Muscle layer of duodenum (tissue), 2 donors: Measurements from ENCODE around the gene SPAG8.
A peak's percentile ranks its signal among the peaks of the same experiment; 100 is the strongest.

Experiments used
- H3K27ac ChIP-seq: one replicate; pipeline ENCODE4 v1.7.0; 2013; ENCODE audit warnings: mild to moderate bottlenecking, low read length
- H3K27me3 ChIP-seq: one replicate; pipeline ENCODE4 v1.7.0; 2013; ENCODE audit warnings: low read depth, mild to moderate bottlenecking, control low read depth, low read length
- H3K36me3 ChIP-seq, 2 donors: one replicate each; pipeline ENCODE4 v1.7.0; 2013; ENCODE audit warnings: low read length in 2 of 2, control low read depth in 1 of 2, mild to moderate bottlenecking in 1 of 2; ENCODE audit not compliant: insufficient read depth in 2 of 2, control insufficient read depth in 1 of 2
- H3K4me1 ChIP-seq, 2 donors: one replicate each; pipeline ENCODE4 v1.7.0; 2013; ENCODE audit warnings: low read length in 2 of 2, mild to moderate bottlenecking in 2 of 2, control low read depth in 1 of 2, moderate library complexity in 1 of 2; ENCODE audit not compliant: insufficient read depth in 2 of 2, control insufficient read depth in 1 of 2
- H3K4me3 ChIP-seq, 2 donors: one replicate each; pipeline ENCODE4 v1.7.0; 2013; ENCODE audit warnings: low read length in 2 of 2, low read depth in 1 of 2, mild to moderate bottlenecking in 1 of 2
- H3K9me3 ChIP-seq, 2 donors: one replicate each; pipeline ENCODE4 v1.7.0; 2013; ENCODE audit warnings: low read length in 2 of 2, control low read depth in 1 of 2, mild to moderate bottlenecking in 1 of 2; ENCODE audit not compliant: control insufficient read depth in 1 of 2
- donor health status: healthy.

The SPAG8 gene

DNA sequence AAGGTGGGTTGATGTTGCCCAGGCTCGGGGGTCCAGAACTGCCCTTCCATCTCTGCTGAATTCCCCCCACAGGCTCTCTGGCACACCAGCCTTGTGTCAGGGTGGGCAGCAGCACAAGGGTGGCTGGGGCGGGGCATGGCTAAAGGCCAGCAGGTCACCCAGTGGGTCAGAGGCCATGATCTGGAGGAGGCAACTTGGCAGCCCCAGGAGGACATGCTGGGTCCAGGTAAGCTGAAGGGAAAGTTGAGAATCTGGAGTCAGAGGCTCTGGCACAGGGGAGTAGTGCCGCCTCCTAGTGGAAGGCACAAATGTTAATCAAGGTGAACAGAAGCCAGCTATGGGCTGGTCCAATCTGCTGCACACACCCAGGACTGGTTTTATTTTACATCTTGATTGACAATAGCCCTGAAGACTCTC lies 23.2 kb upstream of the SPAG8 start:
- Histone ChIP-seq H3K9me3 (no peaks in the 10 kb centered on the region), H3K4me3 (no peak overlapping the region), H3K27ac (no peak overlapping the region), H3K27me3 (no peaks in the 10 kb centered on the region), H3K36me3 (no peaks in the 10 kb centered on the region), H3K4me1 (peaks cover 11 to 20% of the 10 kb centered on the region in 2 donors)

DNA sequence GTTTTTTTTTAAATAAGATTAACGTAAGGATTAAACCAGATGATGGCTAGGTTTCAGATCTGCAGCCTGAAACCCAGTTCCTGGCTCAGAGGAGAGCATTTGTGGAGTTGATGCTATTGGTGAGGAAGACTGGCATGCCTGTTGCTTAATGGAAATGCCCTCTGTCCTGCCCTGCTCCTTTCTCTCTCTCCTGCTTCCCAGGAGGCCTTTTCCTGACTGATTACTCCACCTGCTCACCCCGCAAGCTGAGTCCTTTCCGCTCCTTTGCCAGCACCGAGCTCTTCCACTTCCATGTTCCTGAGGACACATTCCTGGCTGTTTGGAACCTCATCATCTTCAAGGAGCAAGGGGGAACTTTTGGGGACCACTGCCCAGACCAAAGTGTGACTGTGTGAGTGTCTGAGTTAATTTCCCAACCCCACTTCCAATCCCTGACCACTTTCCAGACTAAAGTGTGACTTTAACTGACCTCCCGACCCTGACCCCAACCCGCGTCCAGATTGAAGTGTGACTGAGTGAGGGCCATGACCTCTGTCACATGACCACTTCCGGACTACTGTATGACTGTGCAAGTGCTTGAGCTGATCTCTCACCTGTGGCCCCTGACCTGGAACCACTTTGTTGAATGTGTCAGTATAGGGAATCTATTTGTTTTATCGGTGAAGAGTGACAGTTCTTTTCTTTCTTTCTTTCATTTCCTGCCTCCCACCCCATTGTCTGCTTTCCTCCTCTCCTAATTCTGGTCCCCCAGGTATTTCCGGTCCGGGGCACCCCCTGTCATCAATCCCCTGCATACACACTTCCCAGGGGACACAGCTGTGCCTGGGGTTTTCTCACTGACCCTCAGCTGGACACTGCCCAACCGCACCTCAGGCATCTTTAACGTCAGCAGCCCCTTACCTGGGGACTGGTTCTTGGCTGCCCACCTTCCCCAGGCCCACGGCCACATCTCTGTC lies 22.5 kb upstream of the SPAG8 start:
- Histone ChIP-seq H3K27me3 (no peaks in the 10 kb centered on the region), H3K4me3 (no peak overlapping the region), H3K9me3 (no peaks in the 10 kb centered on the region), H3K27ac (no peak overlapping the region), H3K4me1 (peaks cover 16 to 26% of the 10 kb centered on the region in 2 donors), H3K36me3 (no peaks in the 10 kb centered on the region)

DNA sequence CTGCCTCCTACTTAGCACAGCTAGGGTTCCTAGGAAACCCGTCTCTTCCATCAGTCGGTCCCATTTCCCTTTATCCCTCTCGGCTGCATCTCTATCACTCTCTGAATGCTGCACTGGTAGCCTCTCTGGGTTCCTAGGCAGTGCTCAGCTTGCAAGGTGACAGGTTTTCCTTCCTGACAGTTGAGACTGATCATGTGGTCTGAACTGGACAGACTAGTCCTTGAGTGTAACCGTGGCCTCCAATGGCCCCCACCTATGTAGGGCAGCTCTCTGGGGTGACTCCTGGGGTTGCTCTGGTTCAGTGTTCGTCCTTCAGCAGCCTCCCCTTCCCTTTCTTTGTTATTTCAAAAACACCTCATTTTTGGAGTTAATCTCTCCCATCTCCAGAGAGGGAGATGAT lies 20.8 kb upstream of the SPAG8 start:
- Histone ChIP-seq H3K27ac (no peak overlapping the region), H3K4me3 (no peak overlapping the region), H3K36me3 (no peaks in the 10 kb centered on the region), H3K9me3 (no peaks in the 10 kb centered on the region), H3K4me1 (peaks cover 16 to 31% of the 10 kb centered on the region in 2 donors), H3K27me3 (no peaks in the 10 kb centered on the region)

DNA sequence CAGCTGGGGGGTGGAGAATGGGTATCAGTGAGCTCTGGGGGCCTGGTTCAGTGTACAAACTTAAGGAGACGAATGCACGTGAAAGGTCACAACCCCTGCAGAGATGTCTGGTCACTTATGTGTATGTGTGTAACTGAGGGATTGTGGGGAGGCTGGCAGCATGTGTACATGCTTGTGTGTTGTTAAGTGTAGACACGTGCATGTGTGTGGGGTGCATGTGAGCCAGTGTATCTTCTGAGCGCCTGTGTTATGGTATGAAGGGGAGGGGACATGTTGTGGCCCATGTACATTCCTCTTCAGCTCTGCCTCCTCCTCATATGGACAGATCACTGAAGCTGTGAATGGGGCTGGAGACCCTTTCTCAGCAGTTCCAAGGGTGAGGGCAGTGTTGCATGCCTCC lies 19.0 kb upstream of the SPAG8 start:
- H3K4me1 ChIP-seq: peaks cover 20 to 35% of the 10 kb centered on the region in 2 donors
- H3K9me3 ChIP-seq: no peaks in the 10 kb centered on the region
- no peak overlapping the region for H3K27ac ChIP-seq
- H3K4me3 ChIP-seq: peak overlapping the region; percentile 67 to 73
- H3K27me3 ChIP-seq: no peaks in the 10 kb centered on the region
- H3K36me3 ChIP-seq: no peaks in the 10 kb centered on the region

DNA sequence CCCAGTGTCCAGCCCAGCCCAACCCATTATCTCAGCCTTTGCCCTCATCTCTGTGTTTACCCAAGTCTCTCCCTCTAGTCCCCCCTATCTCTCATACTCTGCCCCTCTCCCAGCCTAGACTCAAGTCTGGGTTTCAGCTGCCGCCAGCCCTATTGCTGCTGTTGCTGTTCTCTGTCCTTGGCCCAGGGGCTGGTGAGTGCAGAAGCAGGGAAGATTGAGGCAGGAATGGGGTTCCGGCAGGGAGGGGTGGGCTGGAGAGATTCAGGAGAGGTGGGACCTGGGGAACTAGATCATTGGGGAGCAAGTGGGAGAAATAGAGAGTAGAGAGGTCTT lies 17.7 kb upstream of the SPAG8 start:
- peak overlapping the region; percentile 67 to 73 for H3K4me3 ChIP-seq
- H3K27me3 ChIP-seq: no peaks in the 10 kb centered on the region
- H3K36me3 ChIP-seq: no peaks in the 10 kb centered on the region
- H3K27ac ChIP-seq: peak overlapping the region; percentile 57
- peaks cover 21 to 35% of the 10 kb centered on the region in 2 donors for H3K4me1 ChIP-seq
- no peaks in the 10 kb centered on the region for H3K9me3 ChIP-seq

DNA sequence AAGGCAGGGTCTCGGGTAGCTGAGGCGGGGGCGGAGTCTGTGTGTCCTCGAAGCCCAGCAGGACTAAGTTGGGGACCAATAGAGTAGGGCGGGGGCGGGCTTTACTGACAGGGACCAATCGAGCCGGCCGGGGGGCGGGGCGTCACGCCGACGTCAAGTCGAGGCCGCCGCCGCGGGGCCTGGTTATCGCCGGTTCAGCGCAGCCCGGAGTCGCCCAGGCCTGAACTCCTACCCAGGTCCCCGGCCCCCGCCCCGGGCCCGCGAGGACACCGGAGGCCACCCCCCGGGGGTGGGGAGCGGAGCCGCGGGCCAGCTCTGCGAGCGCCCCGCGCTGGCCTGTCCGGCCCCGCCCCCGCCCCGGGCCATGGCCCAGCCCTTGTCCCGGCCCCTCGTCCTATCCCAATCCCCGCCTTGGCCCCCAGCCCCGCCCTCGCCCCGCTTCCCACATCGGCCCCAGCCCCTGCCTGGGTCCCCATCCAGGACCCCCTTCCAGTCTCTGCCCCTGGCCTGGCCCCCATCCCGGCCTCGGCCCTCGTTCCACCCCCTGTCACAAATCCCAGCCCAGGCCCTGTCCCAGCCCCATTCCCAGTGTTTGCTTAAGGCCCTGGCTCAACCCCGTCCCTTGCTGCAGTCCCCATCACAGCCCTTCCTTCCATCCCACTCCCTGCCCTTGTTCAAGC lies 17.2 kb upstream of the SPAG8 start, which contains the start of gene TMEM8B:
TSS of gene TMEM8B (plus strand) at position 145 of the 680 bp plus-strand sequence. CDS start at position 365, 220 bp downstream.
- peak within 1 kb of the TSS; percentile 73 to 79 for H3K4me3 ChIP-seq
- peaks cover 19 to 31% of the 10 kb centered on the region in 2 donors for H3K4me1 ChIP-seq
- H3K27me3 ChIP-seq: no peaks in the 10 kb centered on the region
- no peaks in the 10 kb centered on the region for H3K9me3 ChIP-seq
- H3K36me3 ChIP-seq: no peaks in the 10 kb centered on the region
- H3K27ac ChIP-seq: peak within 1 kb of the TSS; percentile 57

DNA sequence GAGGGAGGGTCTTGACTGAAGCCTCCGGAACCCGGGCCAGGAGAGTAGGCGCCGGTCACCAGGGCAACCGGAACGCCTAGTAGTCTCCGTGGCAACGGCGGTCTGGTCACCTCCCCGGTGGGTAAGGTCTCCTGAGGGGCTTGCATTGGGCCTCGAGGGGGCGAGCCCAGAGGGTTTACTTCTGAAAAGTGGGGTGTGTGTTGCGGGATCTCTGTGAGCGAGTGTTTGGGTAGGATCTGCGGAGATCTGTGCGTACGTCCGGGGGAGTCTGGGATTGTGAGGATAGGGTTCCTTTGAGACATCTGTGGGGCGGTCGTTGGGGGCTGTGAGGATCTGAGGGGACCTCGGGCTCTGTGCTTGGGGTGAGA lies 16.6 kb upstream of the SPAG8 start, which contains the start of gene FAM221B:
TSS of gene FAM221B (minus strand) at position 17 of the 368 bp plus-strand sequence. CDS start 2,571 bp downstream, outside the sequence.
- peak within 1 kb of the TSS; percentile 57 for H3K27ac ChIP-seq
- H3K9me3 ChIP-seq: no peaks in the 10 kb centered on the region
- peaks cover 16 to 30% of the 10 kb centered on the region in 2 donors for H3K4me1 ChIP-seq
- peak within 1 kb of the TSS; percentile 73 to 79 for H3K4me3 ChIP-seq
- no peaks in the 10 kb centered on the region for H3K36me3 ChIP-seq
- H3K27me3 ChIP-seq: no peaks in the 10 kb centered on the region

DNA sequence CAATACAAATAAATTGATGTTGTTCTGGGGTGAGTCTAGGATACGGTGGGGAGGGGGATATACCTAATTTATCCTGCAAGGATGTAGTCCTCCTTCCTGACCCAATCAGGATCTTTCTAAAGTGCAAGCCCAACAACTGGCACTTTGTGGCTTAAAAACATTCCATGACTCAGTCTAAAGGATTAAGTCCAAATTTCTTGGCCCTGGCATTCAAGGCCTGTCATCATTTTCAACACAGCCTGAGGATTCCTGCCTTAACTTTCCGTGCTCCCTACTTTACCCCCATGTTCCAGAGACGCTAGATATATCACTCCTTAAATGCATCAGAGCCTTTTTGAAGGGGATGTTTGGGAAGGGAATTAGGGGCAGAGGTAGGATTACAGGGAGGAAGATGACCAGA lies 15.4 kb upstream of the SPAG8 start:
- H3K4me1 ChIP-seq: peaks cover 16 to 30% of the 10 kb centered on the region in 2 donors
- no peak overlapping the region for H3K27ac ChIP-seq
- H3K4me3 ChIP-seq: no peak overlapping the region
- no peaks in the 10 kb centered on the region for H3K27me3 ChIP-seq
- no peaks in the 10 kb centered on the region for H3K9me3 ChIP-seq
- no peaks in the 10 kb centered on the region for H3K36me3 ChIP-seq

DNA sequence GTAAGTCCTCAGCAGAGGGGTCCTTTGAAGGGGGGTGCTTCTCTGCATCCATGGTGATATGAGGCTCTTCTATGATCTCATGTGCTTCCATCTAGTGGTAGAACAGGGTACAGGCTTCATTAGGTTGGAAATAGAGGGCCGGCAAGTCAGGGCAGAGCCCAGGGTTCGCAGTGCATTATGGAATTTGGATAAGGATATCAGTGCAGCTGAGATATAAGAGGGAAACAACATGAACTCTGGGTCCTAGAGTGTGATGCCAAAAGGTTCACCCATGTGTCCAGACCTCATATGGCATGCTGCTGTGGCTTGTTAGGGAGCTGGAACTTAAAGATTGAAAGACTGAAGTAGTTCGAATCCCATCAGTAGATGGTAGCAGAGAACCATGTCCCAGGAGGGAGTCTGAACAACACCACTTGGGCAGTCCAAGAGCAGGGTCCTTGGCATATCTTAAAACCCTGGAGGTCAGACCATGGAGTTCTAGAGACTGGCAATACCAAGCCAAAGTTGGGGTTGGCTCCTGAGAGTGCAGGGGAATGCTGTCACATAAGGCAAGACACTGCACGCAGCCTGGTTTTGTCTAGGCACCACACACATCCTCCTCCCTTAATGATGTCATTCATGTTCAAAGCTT lies 14.1 kb upstream of the SPAG8 start:
- no peak overlapping the region for H3K27ac ChIP-seq
- peaks cover 16 to 25% of the 10 kb centered on the region in 2 donors for H3K4me1 ChIP-seq
- H3K27me3 ChIP-seq: no peaks in the 10 kb centered on the region
- no peaks in the 10 kb centered on the region for H3K9me3 ChIP-seq
- H3K36me3 ChIP-seq: no peaks in the 10 kb centered on the region
- peak overlapping the region in 1 of 2 donors; percentile 23 for H3K4me3 ChIP-seq

DNA sequence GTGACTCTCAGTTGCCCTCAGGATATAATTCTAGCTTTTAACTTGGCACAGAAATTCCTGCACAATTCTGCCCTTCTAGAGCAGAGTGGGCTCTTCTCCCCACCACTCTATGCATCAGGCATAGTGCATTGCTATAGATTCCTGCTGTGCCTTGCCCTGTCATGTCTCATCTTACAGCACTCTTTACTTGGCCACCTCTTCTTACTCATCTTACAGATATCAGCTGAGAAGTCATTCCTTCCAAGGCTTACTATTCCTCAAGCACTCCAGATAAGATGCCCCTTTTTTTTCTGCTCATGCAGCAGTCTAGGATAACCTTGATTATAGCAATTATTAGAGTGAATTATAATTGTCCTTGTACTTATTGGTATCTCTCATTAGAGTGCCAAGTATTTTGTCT lies 10.9 kb upstream of the SPAG8 start:
- Histone ChIP-seq H3K4me1 (peaks cover 4% of the 10 kb centered on the region in 2 donors), H3K36me3 (no peaks in the 10 kb centered on the region), H3K4me3 (no peak overlapping the region)

DNA sequence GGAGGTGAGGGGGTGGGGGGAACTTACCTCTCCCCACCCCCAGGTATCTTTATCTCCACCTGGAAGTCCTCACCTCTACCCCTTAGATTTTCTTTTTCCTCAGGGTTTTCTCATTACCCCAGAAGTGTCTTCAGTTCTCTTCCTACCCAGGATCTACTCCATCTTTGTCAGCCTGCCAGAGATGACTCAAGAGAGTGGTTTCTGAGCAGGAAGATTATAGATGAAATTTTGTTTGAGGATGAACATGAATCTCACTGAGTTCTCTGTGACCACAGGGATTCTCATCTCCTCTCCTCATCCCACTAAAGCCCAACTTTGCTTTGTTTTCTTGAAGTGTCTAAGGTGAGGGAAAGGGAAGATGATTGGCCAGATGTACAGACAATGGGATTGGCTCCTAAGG lies 8.0 kb upstream of the SPAG8 start:
- Histone ChIP-seq H3K27ac (no peak overlapping the region), H3K9me3 (no peaks in the 10 kb centered on the region), H3K4me3 (no peak overlapping the region), H3K4me1 (no peaks in the 10 kb centered on the region), H3K36me3 (no peaks in the 10 kb centered on the region), H3K27me3 (no peaks in the 10 kb centered on the region)

More for the DNA sequence above, 10.9 kb upstream of the SPAG8 start:
- H3K27ac ChIP-seq: no peak overlapping the region
- no peaks in the 10 kb centered on the region for H3K27me3 ChIP-seq
- no peaks in the 10 kb centered on the region for H3K9me3 ChIP-seq
